Naive thymus-derived CD8-positive, alpha-beta T cell (primary cell): ENCODE data around the gene TNFSF10. TPM values are rescaled to one million over a fixed set of nuclear protein-coding genes. Genes with fewer than 3 reads are reported as not detected.
"Not testable (repeated sequence)": the region's sequence is repeated elsewhere in the genome, so short reads cannot be mapped to it uniquely, and the experiment has no call there.

Experiments
- ATAC-seq, 2 donors: fragments of 150-1000 bp; cut with Tn5 transposase in 1 of 2; sonication (Bioruptor Pico), chemical (Tn5 transposase) in 1 of 2; 1 replicate in 1 of 2; 2 replicates in 1 of 2; pipeline ENCODE4 v1.10.0; 2021; ENCODE audit warnings: mild to moderate bottlenecking in 2 of 2, moderate library complexity in 2 of 2
- POLR2A ChIA-PET: fragments of 350-600 bp; sonication (Branson Sonifier 250); formaldehyde crosslinking; loops from one replicate; lab custom pipeline; 2021; ENCODE audit warnings: antibody characterized with exemption; lab: Charles Lee
- DNase-seq, 10 donors: peaks; one replicate each; pipeline versions ENCODE4 v3.0.0 to v3.0.0-alpha.2; 2020 to 2022
- H3K27ac Mint-ChIP-seq, 10 donors: one replicate each; pipeline ENCODE4 v1.8.0; 2020 to 2022; ENCODE audit warnings: mild to moderate bottlenecking in 10 of 10, mixed read lengths in 10 of 10, moderate library complexity in 4 of 10, inconsistent platforms in 1 of 10
- H3K27me3 Mint-ChIP-seq, 5 donors: one replicate each; pipeline ENCODE4 v1.8.0; 2021 to 2022; ENCODE audit warnings: mixed read lengths in 5 of 5
- H3K36me3 Mint-ChIP-seq, 3 donors: one replicate each; pipeline ENCODE4 v1.8.0; 2020 to 2022; ENCODE audit warnings: mixed read lengths in 3 of 3, mild to moderate bottlenecking in 2 of 3, inconsistent platforms in 1 of 3
- H3K4me1 Mint-ChIP-seq, 4 donors: one replicate each; pipeline ENCODE4 v1.8.0; 2021 to 2022; ENCODE audit warnings: mixed read lengths in 4 of 4
- H3K4me3 Mint-ChIP-seq, 10 donors: one replicate each; pipeline ENCODE4 v1.8.0; 2020 to 2022; ENCODE audit warnings: mild to moderate bottlenecking in 10 of 10, mixed read lengths in 10 of 10, moderate library complexity in 6 of 10, inconsistent platforms in 1 of 10
- H3K9me3 Mint-ChIP-seq, 9 donors: one replicate each; pipeline ENCODE4 v1.8.0; 2020 to 2022; ENCODE audit warnings: mixed read lengths in 9 of 9, mild to moderate bottlenecking in 3 of 9, inconsistent platforms in 1 of 9, moderate library complexity in 1 of 9
- polyA plus RNA-seq, 3 donors: library from polyadenylated mRNA; unstranded; fragments of 300-500 nt; fragmentation: Illumina TruSeq; gene quantifications; one replicate each; pipeline ENCODE4 v1.2.3, GENCODE V29; 2021
- total RNA-seq, 8 experiments: library from RNA in 2 of 8; stranded (reverse) in 2 of 8; gene quantifications; one replicate each; pipeline ENCODE4 v1.2.3 and lab custom pipeline; 2021 to 2026

Gene TNFSF10
- total and polyA plus RNA-seq, 5 experiments from 2014 or later = 9.3 to 16.1 (median 11.8) TPM

- H3K4me1 Mint-ChIP-seq = peaks cover 22 to 44% (median 40%) of the 10 kb centered on the region in 4 donors
- POLR2A ChIA-PET = no interaction called here
Measured at GRCh38 chr3:172524611-172525010, 1.4 kb upstream of the TNFSF10 start.

DNA sequence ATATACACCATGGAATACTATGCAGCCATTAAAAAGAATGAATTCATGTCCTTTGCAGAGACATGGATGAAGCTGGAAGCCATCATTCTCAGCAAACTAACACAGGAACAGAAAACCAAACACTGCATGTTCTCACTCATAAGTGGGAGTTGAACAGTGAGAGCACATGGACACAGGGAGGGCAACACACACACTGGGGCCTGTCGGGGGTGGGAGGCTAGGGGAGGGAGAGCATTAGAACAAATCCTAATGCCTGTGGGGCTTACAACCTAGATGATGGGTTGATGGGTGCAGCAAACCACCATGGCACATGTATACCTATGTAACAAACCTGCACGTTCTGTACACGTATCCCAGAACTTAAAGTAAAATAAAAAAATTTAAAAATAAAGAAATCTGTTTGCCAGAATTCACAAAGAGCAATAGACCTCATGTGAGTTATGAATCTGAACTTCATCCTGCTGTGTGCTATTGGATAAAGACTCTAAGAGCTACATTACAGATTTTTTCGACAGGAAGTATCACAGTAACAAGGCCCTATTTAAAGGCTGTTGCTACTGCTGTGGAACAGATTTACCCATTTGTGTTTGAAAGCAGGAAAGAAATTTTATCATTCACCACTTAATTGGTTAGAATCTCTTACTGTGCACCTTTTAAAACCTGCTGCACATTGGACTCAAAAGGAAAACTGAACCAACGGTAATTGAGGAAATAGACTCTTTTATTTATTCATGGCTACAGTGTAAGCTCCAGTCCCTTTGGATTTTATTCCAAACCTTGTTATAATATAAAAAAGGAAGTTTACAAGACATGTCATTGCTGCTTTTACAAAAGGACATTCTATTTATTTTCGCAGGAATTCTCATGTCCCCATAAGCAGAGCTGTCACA is 1.1 kb downstream of the TNFSF10 start:
- DNase-seq (peak in 2 of 10 donors; percentile 25 to 40), ATAC-seq (peak; percentile 43 to 51)
- not testable (repeated sequence) for H3K36me3 Mint-ChIP-seq, H3K9me3 Mint-ChIP-seq, H3K27me3 Mint-ChIP-seq
- POLR2A ChIA-PET = interaction anchor here (0.6 to 1.7 kb wide), 5 partner anchors 9 to 73 kb away, joined by 3 to 5 read pairs (median 4); no protein-coding TSS in a partner anchor
- H3K4me3 Mint-ChIP-seq = peak overlapping the region; percentile 87 to 97 (median 94)
- H3K27ac Mint-ChIP-seq = peak overlapping the region; percentile 88 to 100 (median 98)
- H3K4me1 Mint-ChIP-seq = peaks cover 29 to 66% (median 61%) of the 10 kb centered on the region in 4 donors

More at GRCh38 chr3:172524611-172525010, 1.4 kb upstream of the TNFSF10 start:
- H3K9me3 Mint-ChIP-seq = no peaks in the 10 kb centered on the region
- no peaks in the 10 kb centered on the region for H3K27me3 Mint-ChIP-seq
- no peak for ATAC-seq
- no peaks in the 10 kb centered on the region for H3K36me3 Mint-ChIP-seq
- DNase-seq = no peak
- H3K4me3 Mint-ChIP-seq = peak overlapping the region in 3 of 10 donors; percentile 87 to 93 (median 91)
- peak overlapping the region in 5 of 10 donors; percentile 6 to 100 (median 98) for H3K27ac Mint-ChIP-seq

GRCh38 chr3:172520301-172520831 is 2.9 kb downstream of the TNFSF10 start:
- POLR2A ChIA-PET = no interaction called here
- DNase-seq = no peak
- H3K36me3 Mint-ChIP-seq = peaks cover 0 to 9% (median 9%) of the 10 kb centered on the region in 3 donors
- H3K4me3 Mint-ChIP-seq = peak overlapping the region; percentile 77 to 97 (median 94)
- H3K4me1 Mint-ChIP-seq = peaks cover 38 to 83% (median 77%) of the 10 kb centered on the region in 4 donors
- H3K27me3 Mint-ChIP-seq = no peaks in the 10 kb centered on the region
- no peak for ATAC-seq
- peak overlapping the region in 9 of 10 donors; percentile 17 to 100 (median 74) for H3K27ac Mint-ChIP-seq
- H3K9me3 Mint-ChIP-seq = no peaks in the 10 kb centered on the region

GRCh38 chr3:172519740-172520139 is 3.5 kb downstream of the TNFSF10 start:
- H3K4me3 Mint-ChIP-seq = peak overlapping the region in 6 of 10 donors; percentile 0 to 97 (median 72)
- peaks cover 41 to 89% (median 82%) of the 10 kb centered on the region in 4 donors for H3K4me1 Mint-ChIP-seq
- POLR2A ChIA-PET = no interaction called here
- H3K9me3 Mint-ChIP-seq = no peaks in the 10 kb centered on the region
- ATAC-seq = no peak
- no peak for DNase-seq
- peak overlapping the region in 4 of 10 donors; percentile 14 to 100 (median 44) for H3K27ac Mint-ChIP-seq
- H3K27me3 Mint-ChIP-seq = no peaks in the 10 kb centered on the region
- H3K36me3 Mint-ChIP-seq = peaks cover 2 to 12% (median 10%) of the 10 kb centered on the region in 3 donors

DNA sequence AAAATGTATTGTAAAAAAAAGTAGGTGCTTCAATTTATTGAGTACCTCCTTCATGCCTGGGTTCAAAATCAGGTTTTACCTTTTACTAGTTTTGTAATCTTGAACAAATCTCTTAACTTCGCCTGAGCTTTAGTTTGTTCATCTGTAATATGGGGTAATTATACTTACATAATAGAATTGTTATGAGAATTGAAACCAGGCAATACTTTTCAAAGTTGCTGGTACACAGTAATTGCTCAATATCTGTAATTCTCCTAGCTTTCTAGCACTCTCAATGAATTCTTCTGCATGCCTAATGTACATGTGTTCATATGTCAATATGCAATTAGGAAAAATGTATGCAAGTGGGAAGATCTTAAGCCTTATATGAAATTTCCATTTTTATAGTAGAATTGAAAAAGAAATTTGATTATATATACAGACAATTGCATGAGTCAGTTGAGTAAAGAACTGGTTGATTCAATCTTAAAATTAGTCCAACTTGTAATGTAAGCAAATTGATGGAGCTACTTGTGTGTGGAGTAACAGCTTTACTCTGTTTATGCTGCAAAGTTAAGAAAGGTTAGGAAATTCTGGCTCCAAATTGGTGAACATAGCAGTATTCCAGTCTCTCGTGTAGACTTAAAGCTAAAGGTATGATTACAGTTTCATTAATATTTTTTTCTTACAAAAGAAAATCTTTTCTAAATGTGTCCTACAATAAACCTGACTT is 4.1 kb downstream of the TNFSF10 start:
- Mint-ChIP-seq H3K27me3 (no peaks in the 10 kb centered on the region), H3K4me3 (peak overlapping the region in 3 of 10 donors; percentile 58 to 97 (median 96)), H3K36me3 (peaks cover 7 to 18% (median 17%) of the 10 kb centered on the region in 3 donors), H3K4me1 (peaks cover 42 to 89% (median 83%) of the 10 kb centered on the region in 4 donors), H3K27ac (peak overlapping the region in 3 of 10 donors; percentile 10 to 100 (median 22)), H3K9me3 (no peaks in the 10 kb centered on the region)
- ATAC-seq = no peak
- POLR2A ChIA-PET = no interaction called here
- no peak for DNase-seq

DNA sequence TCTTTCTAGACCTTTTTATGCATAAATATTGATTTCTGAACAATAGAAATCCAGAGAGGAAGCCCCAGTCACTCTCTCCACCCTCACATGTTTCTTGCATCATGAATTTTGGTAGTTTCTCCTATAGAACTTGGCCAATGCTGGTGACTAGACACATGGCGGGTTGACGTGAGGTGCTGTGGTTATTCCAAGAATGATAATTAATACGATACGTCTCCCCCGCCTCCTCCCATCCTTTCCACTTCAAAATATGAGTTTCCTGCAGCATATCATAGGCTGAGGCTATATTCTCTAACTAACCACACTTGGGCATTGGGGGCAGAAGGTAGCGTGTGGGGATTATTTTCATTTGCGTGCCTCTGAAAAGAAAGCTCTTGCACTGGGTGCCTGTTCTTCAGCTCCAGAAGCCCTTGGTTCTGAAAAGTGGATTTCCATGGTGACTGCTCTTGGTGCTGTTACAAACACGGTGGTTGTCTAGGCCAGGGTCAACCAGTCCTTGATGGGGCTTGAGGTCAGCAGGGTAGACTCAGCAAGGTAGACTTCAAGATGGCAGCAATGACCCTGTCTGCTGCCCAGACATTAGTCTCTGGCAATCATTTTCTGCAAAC is 5.3 kb downstream of the TNFSF10 start:
- Mint-ChIP-seq H3K4me1 (peaks cover 40 to 89% (median 83%) of the 10 kb centered on the region in 4 donors), H3K9me3 (no peaks in the 10 kb centered on the region), H3K27ac (peak overlapping the region in 7 of 10 donors; percentile 6 to 86 (median 35)), H3K27me3 (no peaks in the 10 kb centered on the region), H3K36me3 (peaks cover 7 to 30% (median 23%) of the 10 kb centered on the region in 3 donors), H3K4me3 (peak overlapping the region in 8 of 10 donors; percentile 0 to 62 (median 42))
- ATAC-seq = no peak
- no peak for DNase-seq
- POLR2A ChIA-PET = interaction anchor here (0.8 kb wide), 1 partner anchor 78 kb away, joined by 3 read pairs; no protein-coding TSS in a partner anchor

GRCh38 chr3:172516318-172517214 is 6.7 kb downstream of the TNFSF10 start:
- Mint-ChIP-seq H3K36me3 (peaks cover 7 to 39% (median 29%) of the 10 kb centered on the region in 3 donors), H3K4me1 (peaks cover 45 to 98% (median 92%) of the 10 kb centered on the region in 4 donors), H3K9me3 (no peaks in the 10 kb centered on the region), H3K4me3 (peak overlapping the region in 9 of 10 donors; percentile 26 to 74 (median 50)), H3K27ac (peak overlapping the region; percentile 2 to 86 (median 64)), H3K27me3 (no peaks in the 10 kb centered on the region)
- ATAC-seq = peak; percentile 44 to 50
- no peak for DNase-seq
- POLR2A ChIA-PET = interaction anchor here (0.6 to 0.8 kb wide), 2 partner anchors 10 to 79 kb away, joined by 3 to 7 read pairs; no protein-coding TSS in a partner anchor

GRCh38 chr3:172515130-172515918 is 7.9 kb downstream of the TNFSF10 start:
- no peak for ATAC-seq
- H3K4me1 Mint-ChIP-seq = peaks cover 41 to 95% (median 89%) of the 10 kb centered on the region in 4 donors
- POLR2A ChIA-PET = no interaction called here

DNA sequence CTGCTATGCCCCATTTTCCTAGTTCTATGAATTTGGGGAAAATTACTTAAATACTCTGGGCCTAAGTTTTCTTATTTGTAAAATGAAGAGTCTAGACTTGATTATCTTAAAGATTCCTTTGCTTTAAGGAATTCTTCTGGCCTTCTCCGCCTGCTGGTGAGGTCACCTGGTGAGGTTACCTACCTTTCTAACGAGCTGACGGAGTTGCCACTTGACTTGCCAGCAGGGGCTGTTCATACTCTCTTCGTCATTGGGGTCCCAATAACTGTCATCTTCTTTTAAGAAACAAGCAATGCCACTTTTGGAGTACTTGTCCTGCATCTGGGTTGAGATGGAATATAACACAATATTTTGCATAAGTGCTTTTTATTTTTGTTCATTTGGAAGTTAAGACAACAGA is 8.6 kb downstream of the TNFSF10 start:
- no peak overlapping the region for H3K4me3 Mint-ChIP-seq
- H3K36me3 Mint-ChIP-seq = peaks cover 14 to 56% (median 40%) of the 10 kb centered on the region in 3 donors
- no peak for ATAC-seq
- H3K9me3 Mint-ChIP-seq = peaks cover 0 to 8% (median 0%) of the 10 kb centered on the region in 9 donors
- peaks cover 41 to 88% (median 83%) of the 10 kb centered on the region in 4 donors for H3K4me1 Mint-ChIP-seq
- H3K27me3 Mint-ChIP-seq = no peaks in the 10 kb centered on the region
- POLR2A ChIA-PET = no interaction called here
- DNase-seq = no peak
- peak overlapping the region in 6 of 10 donors; percentile 16 to 86 (median 60) for H3K27ac Mint-ChIP-seq

More at GRCh38 chr3:172515130-172515918, 7.9 kb downstream of the TNFSF10 start:
- H3K9me3 Mint-ChIP-seq = peaks cover 0 to 8% (median 0%) of the 10 kb centered on the region in 9 donors
- peaks cover 14 to 50% (median 38%) of the 10 kb centered on the region in 3 donors for H3K36me3 Mint-ChIP-seq
- peak overlapping the region; percentile 2 to 86 (median 42) for H3K27ac Mint-ChIP-seq
- H3K4me3 Mint-ChIP-seq = peak overlapping the region in 1 of 10 donors; percentile 51
- no peak for DNase-seq
- no peaks in the 10 kb centered on the region for H3K27me3 Mint-ChIP-seq

GRCh38 chr3:172513488-172513887 is 9.7 kb downstream of the TNFSF10 start:
- POLR2A ChIA-PET = interaction anchor here (0.8 kb wide), 1 partner anchor 9 kb away, joined by 4 read pairs; no protein-coding TSS in a partner anchor
- Mint-ChIP-seq H3K27ac (peak overlapping the region; percentile 24 to 87 (median 70)), H3K9me3 (peaks cover 0 to 8% (median 0%) of the 10 kb centered on the region in 9 donors), H3K4me1 (peaks cover 41 to 78% (median 74%) of the 10 kb centered on the region in 4 donors), H3K27me3 (no peaks in the 10 kb centered on the region), H3K4me3 (peak overlapping the region in 9 of 10 donors; percentile 22 to 80 (median 63)), H3K36me3 (peaks cover 19 to 68% (median 50%) of the 10 kb centered on the region in 3 donors)
- DNase-seq (no peak), ATAC-seq (peak in 1 of 2 donors; percentile 57)
